Measurements from ENCODE around the gene ANKHD1.
A peak's percentile ranks its signal among the peaks of the same experiment; 100 is the strongest.
"Not testable (repeated sequence)": the region's sequence is repeated elsewhere in the genome, so short reads cannot be mapped to it uniquely, and the experiment has no call there.

The ANKHD1 gene

GRCh38 chr5:140563596-140563995 is 162.0 kb downstream of the ANKHD1 start:
- DNase-seq (ENCODE audit: low spot score): no peak

GRCh38 chr5:140564196-140565023 is 162.8 kb downstream of the ANKHD1 start, which contains the start of the genes APBB3 and SLC35A4:
Gene APBB3 (minus strand): TSS chr5:140564598. CDS start chr5:140564245, 353 bp downstream.
Gene SLC35A4 (plus strand): TSS chr5:140564828. CDS start chr5:140567170, 2,342 bp downstream.
- peak; percentile 95 for DNase-seq (ENCODE audit: low spot score)

- no peak for DNase-seq (ENCODE audit: low spot score)
Measured at GRCh38 chr5:140565024-140565779, 163.6 kb downstream of the ANKHD1 start.

- DNase-seq (ENCODE audit: low spot score): peak; percentile 24
Measured at GRCh38 chr5:140565780-140566095, 164.1 kb downstream of the ANKHD1 start.

- no peak for DNase-seq (ENCODE audit: low spot score)
Measured at GRCh38 chr5:140566665-140567064, 165.0 kb downstream of the ANKHD1 start.

- DNase-seq (ENCODE audit: low spot score): no peak
Measured at GRCh38 chr5:140567136-140567818, 165.6 kb downstream of the ANKHD1 start.

- no peak for DNase-seq (ENCODE audit: low spot score)
Measured at GRCh38 chr5:140567871-140568270, 166.2 kb downstream of the ANKHD1 start.

GRCh38 chr5:140568443-140569063 is 166.9 kb downstream of the ANKHD1 start:
- DNase-seq (ENCODE audit: low spot score): no peak

GRCh38 chr5:140569197-140569596 is 167.6 kb downstream of the ANKHD1 start:
- no peak for DNase-seq (ENCODE audit: low spot score)

GRCh38 chr5:140570058-140570457 is 168.4 kb downstream of the ANKHD1 start:
- no peak for DNase-seq (ENCODE audit: low spot score)

- no peak for DNase-seq (ENCODE audit: low spot score)
Measured at GRCh38 chr5:140570488-140570887, 168.9 kb downstream of the ANKHD1 start.

GRCh38 chr5:140571105-140571504 is 169.5 kb downstream of the ANKHD1 start:
- no peak for DNase-seq (ENCODE audit: low spot score)

- no peak for DNase-seq (ENCODE audit: low spot score)
Measured at GRCh38 chr5:140573683-140574082, 172.1 kb downstream of the ANKHD1 start.

- no peak for DNase-seq (ENCODE audit: low spot score)
Measured at GRCh38 chr5:140574165-140574564, 172.5 kb downstream of the ANKHD1 start.

GRCh38 chr5:140575309-140575708 is 173.7 kb downstream of the ANKHD1 start:
- peak; percentile 30 for DNase-seq (ENCODE audit: low spot score)

- no peak for DNase-seq (ENCODE audit: low spot score)
Measured at GRCh38 chr5:140576776-140577201, 175.2 kb downstream of the ANKHD1 start.

GRCh38 chr5:140579188-140579747 is 177.6 kb downstream of the ANKHD1 start:
- DNase-seq (ENCODE audit: low spot score): not testable (repeated sequence)

- DNase-seq (ENCODE audit: low spot score): no peak
Measured at GRCh38 chr5:140587495-140587894, 185.9 kb downstream of the ANKHD1 start.

- peak; percentile 47 for DNase-seq (ENCODE audit: low spot score)
Measured at GRCh38 chr5:140588311-140589070, 186.9 kb downstream of the ANKHD1 start.

All from AG08396 (cell line).